ENCODE data around the gene FRMPD1.

Gene FRMPD1

GRCh38 chr9:37730256-37730655, 79.5 kb downstream of the FRMPD1 start:
- Histone ChIP-seq H3K27ac (replicated peaks) (no peak overlapping the region), H3K4me3 (replicated peaks; ENCODE audit: insufficient read depth, low read length) (no peak overlapping the region), H3K27me3 (ENCODE audit: insufficient read depth, poor library complexity, severe bottlenecking) (no peaks in the 10 kb centered on the region)
- no peak for DNase-seq (ENCODE audit: low read depth in 1 of 2, low spot score in 1 of 2)
- TF ChIP-seq REST (IDR thresholded peaks at IDR 0.05; ENCODE audit: insufficient replicate concordance, low read depth): no peak
- TF ChIP-seq SPI1 (IDR thresholded peaks at IDR 0.05; ENCODE audit: borderline replicate concordance, low read depth): no peak
- no peak for TF ChIP-seq POLR2AphosphoS5 (IDR thresholded peaks at IDR 0.05; ENCODE audit: low read depth)
- no peak for TF ChIP-seq CTCF (IDR thresholded peaks at IDR 0.05; ENCODE audit: insufficient read depth, low read length)
- TF ChIP-seq GABPA (IDR thresholded peaks at IDR 0.05; ENCODE audit: low read depth): no peak

- TF ChIP-seq SPI1 (IDR thresholded peaks at IDR 0.05; ENCODE audit: borderline replicate concordance, low read depth): no peak
- no peak for TF ChIP-seq CTCF (IDR thresholded peaks at IDR 0.05; ENCODE audit: insufficient read depth, low read length)
- TF ChIP-seq REST (IDR thresholded peaks at IDR 0.05; ENCODE audit: insufficient replicate concordance, low read depth): no peak
- TF ChIP-seq POLR2AphosphoS5 (IDR thresholded peaks at IDR 0.05; ENCODE audit: low read depth): no peak
- TF ChIP-seq GABPA (IDR thresholded peaks at IDR 0.05; ENCODE audit: low read depth): no peak
- DNase-seq (ENCODE audit: low read depth in 1 of 2, low spot score in 1 of 2): no peak
- Histone ChIP-seq H3K27me3 (ENCODE audit: insufficient read depth, poor library complexity, severe bottlenecking) (no peaks in the 10 kb centered on the region), H3K4me3 (replicated peaks; ENCODE audit: insufficient read depth, low read length) (no peak overlapping the region), H3K27ac (replicated peaks) (no peak overlapping the region)
Measured at GRCh38 chr9:37730839-37731238, 80.1 kb downstream of the FRMPD1 start.

- Histone ChIP-seq H3K27me3 (ENCODE audit: insufficient read depth, poor library complexity, severe bottlenecking) (no peaks in the 10 kb centered on the region), H3K27ac (replicated peaks) (no peak overlapping the region)
- DNase-seq (ENCODE audit: low read depth in 1 of 2, low spot score in 1 of 2): no peak
Measured at GRCh38 chr9:37732086-37732741, 81.5 kb downstream of the FRMPD1 start.

More at GRCh38 chr9:37732086-37732741, 81.5 kb downstream of the FRMPD1 start:
- TF ChIP-seq REST (IDR thresholded peaks at IDR 0.05; ENCODE audit: insufficient replicate concordance, low read depth) (no peak), SPI1 (IDR thresholded peaks at IDR 0.05; ENCODE audit: borderline replicate concordance, low read depth) (no peak), GABPA (IDR thresholded peaks at IDR 0.05; ENCODE audit: low read depth) (no peak), CTCF (IDR thresholded peaks at IDR 0.05; ENCODE audit: insufficient read depth, low read length) (no peak), POLR2AphosphoS5 (IDR thresholded peaks at IDR 0.05; ENCODE audit: low read depth) (no peak)
- H3K4me3 ChIP-seq (replicated peaks; ENCODE audit: insufficient read depth, low read length): no peak overlapping the region

Data from HL-60 (cell line).